Ovary (tissue), 9 donors: Measurements from ENCODE around the gene ARHGEF40. TPM values are rescaled to one million over a fixed set of nuclear protein-coding genes. Genes with fewer than 3 reads are reported as not detected.

Experiments used
- DNase-seq, 5 donors: peaks; one replicate each; pipeline ENCODE4 v3.0.0-alpha.2; 2019 to 2020
- H3K27ac ChIP-seq, 2 donors: fragments of 200-600 bp; one replicate each; pipeline versions ENCODE4 v1.5.1 to v1.8.0; 2019 to 2022
- H3K27me3 ChIP-seq: fragments of 200-600 bp; one replicate; pipeline ENCODE4 v1.8.0; 2022
- H3K36me3 ChIP-seq: fragments of 200-600 bp; sonication (generic); one replicate; pipeline ENCODE4 v1.5.1; 2019
- H3K4me1 ChIP-seq: one replicate; pipeline ENCODE4 v1.8.1; 2013; ENCODE audit warnings: mild to moderate bottlenecking, moderate library complexity; ENCODE audit not compliant: insufficient read depth
- H3K4me3 ChIP-seq: fragments of 200-600 bp; sonication (generic); one replicate; pipeline ENCODE4 v1.5.1; 2017
- H3K9me3 ChIP-seq, 2 donors: fragments of 200-600 bp in 1 of 2; sonication (generic) in 1 of 2; one replicate each; pipeline versions ENCODE4 v1.5.1 to v1.8.1; 2013 to 2019; ENCODE audit warnings: mild to moderate bottlenecking in 1 of 2, moderate library complexity in 1 of 2
- EP300 ChIP-seq: sonication (generic); formaldehyde crosslinking; IDR thresholded peaks from one replicate; pipeline ENCODE4 v1.6.1; 2017; ENCODE audit warnings: antibody characterized with exemption
- POLR2A ChIP-seq: fragments of 450-650 bp; IDR thresholded peaks from one replicate; pipeline ENCODE4 v1.6.1; 2017; ENCODE audit warnings: antibody characterized with exemption, mild to moderate bottlenecking, moderate library complexity
- WGBS, 3 donors: extraction: QIAGEN DNeasy Blood & Tissue Kit in 1 of 3; methylation state at CpG; one replicate each; pipeline versions ENCODE4 v1.1.5 to v1.1.7; 2013 to 2017; 5-methylcytosine and 5-hydroxymethylcytosine counted together
- intact Hi-C, 4 donors: fragments of 100-400 bp; cut with DNase I; formaldehyde crosslinking; loops; one replicate each; pipeline versions ENCODE4 v1.11.0 to v1.15.1; 2022 to 2023
- polyA plus RNA-seq, 2 donors: library from polyadenylated mRNA; stranded (reverse); fragments of 200-250 nt in 1 of 2; fragments of 350-450 nt in 1 of 2; fragmentation: Illumina TruSeq in 1 of 2; extraction: RNeasy Lipid Tissue Mini Kit (QIAGEN cat#74804) in 1 of 2; gene quantifications; one replicate each; pipeline ENCODE4 v1.2.3, GENCODE V29; 2013 to 2014
- total RNA-seq, 7 donors: library from RNA; depleted of rRNA in 2 of 7; stranded (reverse); fragments of >200 nt in 2 of 7; fragmentation: NEBNext Ultra II Directional in 3 of 7; extraction: Animal tissue kit (Norgen Biotek cat#: 25700) in 3 of 7; gene quantifications; one replicate each; pipeline versions ENCODE4 v1.1.0 to v1.2.4, GENCODE V29; 2016 to 2023
- TF ChIP-seq, protein P1 (sequence below), 3 donors: fragments of 450-650 bp in 2 of 3; fragments of 200-600 bp in 1 of 3; IDR thresholded peaks; one replicate each; pipeline versions ENCODE4 v1.5.1 to v1.8.0; 2016 to 2022; ENCODE audit warnings: antibody characterized with exemption in 3 of 3, mild to moderate bottlenecking in 1 of 3
- donor health status: DM: no; HTN: no; CAD: no; lungs with moderate emphysema.
- donor health status: DM: no; HTN: no; CAD: no.
- donor health status: Bipolar disorder and iron deficiency.
- donor health status: DM: yes; HTN: yes; CAD: no.
- donor health status: DM: no; HTN: no; CAD: no.
- donor health status: DM: yes; HTN: yes; CAD: no.

The ARHGEF40 gene
- total and polyA plus RNA-seq, 9 donors: 29.8 to 98.3 (median 52.4) TPM

DNA sequence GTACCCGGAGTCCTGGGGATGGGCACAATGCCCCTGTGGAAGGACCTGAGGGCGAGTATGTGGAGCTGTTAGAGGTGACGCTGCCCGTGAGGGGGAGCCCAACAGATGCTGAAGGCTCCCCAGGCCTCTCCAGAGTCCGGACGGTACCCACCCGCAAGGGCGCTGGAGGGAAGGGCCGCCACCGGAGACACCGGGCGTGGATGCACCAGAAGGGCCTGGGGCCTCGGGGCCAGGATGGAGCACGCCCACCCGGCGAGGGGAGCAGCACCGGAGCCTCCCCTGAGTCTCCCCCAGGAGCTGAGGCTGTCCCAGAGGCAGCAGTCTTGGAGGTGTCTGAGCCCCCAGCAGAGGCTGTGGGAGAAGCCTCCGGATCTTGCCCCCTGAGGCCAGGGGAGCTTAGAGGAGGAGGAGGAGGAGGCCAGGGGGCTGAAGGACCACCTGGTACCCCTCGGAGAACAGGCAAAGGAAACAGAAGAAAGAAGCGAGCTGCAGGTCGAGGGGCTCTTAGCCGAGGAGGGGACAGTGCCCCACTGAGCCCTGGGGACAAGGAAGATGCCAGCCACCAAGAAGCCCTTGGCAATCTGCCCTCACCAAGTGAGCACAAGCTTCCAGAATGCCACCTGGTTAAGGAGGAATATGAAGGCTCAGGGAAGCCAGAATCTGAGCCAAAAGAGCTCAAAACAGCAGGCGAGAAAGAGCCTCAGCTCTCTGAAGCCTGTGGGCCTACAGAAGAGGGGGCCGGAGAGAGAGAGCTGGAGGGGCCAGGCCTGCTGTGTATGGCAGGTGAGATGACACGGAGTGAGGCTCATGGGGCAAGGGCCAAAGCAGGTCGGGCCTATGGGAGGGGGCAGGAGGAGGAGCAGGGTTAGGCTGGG is 4.5 kb downstream of the ARHGEF40 start:
- Histone ChIP-seq H3K36me3 (no peaks in the 10 kb centered on the region), H3K27ac (no peak overlapping the region), H3K27me3 (no peaks in the 10 kb centered on the region), H3K9me3 (no peaks in the 10 kb centered on the region), H3K4me3 (no peak overlapping the region), H3K4me1 (peaks cover 1% of the 10 kb centered on the region)
- DNase-seq: peak in 1 of 5 donors; percentile 33
- 80 to 84% (median 83%) methylated on average over 26 of the region's 26 CpGs for WGBS, 3 donors
- intact Hi-C loops: no loop called here
- TF ChIP-seq, protein P1, sequence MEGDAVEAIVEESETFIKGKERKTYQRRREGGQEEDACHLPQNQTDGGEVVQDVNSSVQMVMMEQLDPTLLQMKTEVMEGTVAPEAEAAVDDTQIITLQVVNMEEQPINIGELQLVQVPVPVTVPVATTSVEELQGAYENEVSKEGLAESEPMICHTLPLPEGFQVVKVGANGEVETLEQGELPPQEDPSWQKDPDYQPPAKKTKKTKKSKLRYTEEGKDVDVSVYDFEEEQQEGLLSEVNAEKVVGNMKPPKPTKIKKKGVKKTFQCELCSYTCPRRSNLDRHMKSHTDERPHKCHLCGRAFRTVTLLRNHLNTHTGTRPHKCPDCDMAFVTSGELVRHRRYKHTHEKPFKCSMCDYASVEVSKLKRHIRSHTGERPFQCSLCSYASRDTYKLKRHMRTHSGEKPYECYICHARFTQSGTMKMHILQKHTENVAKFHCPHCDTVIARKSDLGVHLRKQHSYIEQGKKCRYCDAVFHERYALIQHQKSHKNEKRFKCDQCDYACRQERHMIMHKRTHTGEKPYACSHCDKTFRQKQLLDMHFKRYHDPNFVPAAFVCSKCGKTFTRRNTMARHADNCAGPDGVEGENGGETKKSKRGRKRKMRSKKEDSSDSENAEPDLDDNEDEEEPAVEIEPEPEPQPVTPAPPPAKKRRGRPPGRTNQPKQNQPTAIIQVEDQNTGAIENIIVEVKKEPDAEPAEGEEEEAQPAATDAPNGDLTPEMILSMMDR (IDR thresholded peaks at IDR 0.05): no peak
- TF ChIP-seq POLR2A (no peak), EP300 (no peak)

DNA sequence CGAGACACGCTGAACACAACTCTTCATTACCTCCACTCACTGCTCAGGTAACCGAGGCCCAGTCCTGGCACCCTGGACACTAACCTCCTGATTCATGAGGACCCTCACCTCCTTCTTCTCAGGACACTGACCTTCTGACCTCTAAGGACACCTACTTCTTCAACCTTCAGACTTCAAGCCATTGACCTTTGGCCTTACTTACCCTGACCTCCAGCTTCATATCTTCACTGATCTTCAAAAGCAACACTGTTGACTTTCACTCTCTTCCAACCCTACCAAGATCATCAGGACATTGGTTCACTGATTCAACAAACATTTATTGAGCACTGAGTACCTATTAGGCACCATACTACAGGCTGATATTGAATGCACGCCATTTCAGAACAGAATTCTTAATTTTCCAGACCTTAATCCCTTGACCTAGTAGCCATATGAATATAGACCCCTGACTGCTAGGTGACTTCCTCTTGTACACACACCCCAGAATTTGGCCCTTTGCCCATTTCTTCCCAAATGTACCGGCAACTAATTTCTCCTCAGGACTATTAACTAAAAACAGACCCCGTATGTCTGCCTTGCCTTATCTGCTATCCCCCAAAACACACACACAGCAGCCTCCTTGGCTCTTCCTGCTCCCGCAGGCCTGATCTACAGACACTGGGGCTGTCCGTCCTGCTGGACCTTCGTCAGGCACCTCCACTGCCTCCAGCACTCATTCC is 5.8 kb downstream of the ARHGEF40 start:
- Histone ChIP-seq H3K36me3 (no peaks in the 10 kb centered on the region), H3K4me3 (no peak overlapping the region), H3K27ac (no peak overlapping the region), H3K4me1 (peaks cover 1% of the 10 kb centered on the region), H3K9me3 (no peaks in the 10 kb centered on the region), H3K27me3 (no peaks in the 10 kb centered on the region)
- no peak for DNase-seq
- 75 to 81% (median 77%) methylated on average over 9 of the region's 9 CpGs for WGBS, 3 donors
- no peak for TF ChIP-seq EP300
- TF ChIP-seq, protein P1 (IDR thresholded peaks at IDR 0.05): no peak
- TF ChIP-seq POLR2A: no peak
- intact Hi-C loops: no loop called here

DNA sequence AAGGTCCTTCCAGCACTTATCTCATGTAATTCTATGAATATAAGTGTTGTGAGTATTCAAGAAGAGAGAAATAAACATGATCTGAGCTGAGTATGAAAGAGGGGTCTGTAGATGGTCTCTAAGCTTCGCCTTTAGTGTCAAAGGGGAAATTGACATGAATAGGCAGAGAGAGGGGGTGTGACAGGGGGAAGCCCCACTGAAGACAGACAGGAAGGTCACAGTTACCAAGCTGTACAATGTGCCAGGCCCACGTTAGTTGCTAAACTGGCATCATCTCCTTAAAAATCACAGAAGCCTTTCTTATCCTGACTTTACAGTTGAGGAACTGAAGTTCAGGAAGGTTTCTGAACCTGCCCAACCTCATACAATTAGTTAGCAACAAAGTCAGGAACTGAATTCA is 7.6 kb downstream of the ARHGEF40 start:
- H3K4me3 ChIP-seq: no peak overlapping the region
- no peaks in the 10 kb centered on the region for H3K36me3 ChIP-seq
- no peak overlapping the region for H3K27ac ChIP-seq
- DNase-seq: no peak
- TF ChIP-seq POLR2A: no peak
- TF ChIP-seq, protein P1 (IDR thresholded peaks at IDR 0.05): no peak
- H3K9me3 ChIP-seq: no peaks in the 10 kb centered on the region
- intact Hi-C loops: no loop called here
- no peaks in the 10 kb centered on the region for H3K4me1 ChIP-seq
- no peaks in the 10 kb centered on the region for H3K27me3 ChIP-seq
- 88 to 96% (median 94%) methylated on average over 2 of the region's 2 CpGs for WGBS, 3 donors

DNA sequence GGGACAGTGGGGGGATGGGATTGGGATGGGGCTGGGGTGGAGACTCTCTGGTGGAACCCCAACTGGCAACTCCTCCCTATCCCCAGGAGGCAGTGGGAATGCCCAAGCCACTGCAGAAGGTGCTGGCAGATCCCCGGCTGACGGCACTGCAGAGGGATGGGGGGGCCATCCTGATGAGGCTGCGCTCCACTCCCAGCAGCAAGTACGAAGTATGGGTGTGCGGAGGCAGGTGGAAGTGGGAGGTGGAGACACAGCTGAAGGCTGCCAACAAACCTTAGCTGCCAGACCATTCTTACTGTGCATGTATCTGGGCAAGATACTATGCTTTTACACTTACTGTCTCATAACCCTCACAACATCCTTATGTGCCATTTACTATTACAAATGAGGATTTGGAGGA is 8.2 kb downstream of the ARHGEF40 start:
- Histone ChIP-seq H3K27me3 (no peaks in the 10 kb centered on the region), H3K36me3 (no peaks in the 10 kb centered on the region), H3K9me3 (no peaks in the 10 kb centered on the region), H3K4me3 (no peak overlapping the region), H3K27ac (no peak overlapping the region), H3K4me1 (no peaks in the 10 kb centered on the region)
- TF ChIP-seq EP300 (no peak), POLR2A (no peak)
- TF ChIP-seq, protein P1 (IDR thresholded peaks at IDR 0.05): no peak
- intact Hi-C loops: no loop called here
- no peak for DNase-seq
- WGBS, 3 donors: 79 to 85% (median 83%) methylated on average over 5 of the region's 5 CpGs
